LNCAP (cell line): Measurements from ENCODE around the gene UNC5B.

Experiments used
- CTCF ChIP-seq: fragments of 450-650 bp; IDR thresholded peaks from 2 replicates; pipeline ENCODE4 v1.5.1; 2017; ENCODE audit warnings: mild to moderate bottlenecking

UNC5B gene

GRCh38 chr10:71214641-71215559, 2.5 kb downstream of the UNC5B start:
- TF ChIP-seq CTCF: no peak

- no peak for TF ChIP-seq CTCF
Observed at GRCh38 chr10:71216363-71216695, 4.0 kb downstream of the UNC5B start.

GRCh38 chr10:71216751-71217265, 4.4 kb downstream of the UNC5B start:
- no peak for TF ChIP-seq CTCF

GRCh38 chr10:71217266-71218045, 5.1 kb downstream of the UNC5B start:
- TF ChIP-seq CTCF: no peak

GRCh38 chr10:71218046-71218650, 5.8 kb downstream of the UNC5B start:
- TF ChIP-seq CTCF: no peak

GRCh38 chr10:71218651-71219050, 6.3 kb downstream of the UNC5B start:
- TF ChIP-seq CTCF: no peak

- TF ChIP-seq CTCF: no peak
Observed at GRCh38 chr10:71219918-71220688, 7.7 kb downstream of the UNC5B start.
